ENCODE data around the gene SLC6A8.

DNA sequence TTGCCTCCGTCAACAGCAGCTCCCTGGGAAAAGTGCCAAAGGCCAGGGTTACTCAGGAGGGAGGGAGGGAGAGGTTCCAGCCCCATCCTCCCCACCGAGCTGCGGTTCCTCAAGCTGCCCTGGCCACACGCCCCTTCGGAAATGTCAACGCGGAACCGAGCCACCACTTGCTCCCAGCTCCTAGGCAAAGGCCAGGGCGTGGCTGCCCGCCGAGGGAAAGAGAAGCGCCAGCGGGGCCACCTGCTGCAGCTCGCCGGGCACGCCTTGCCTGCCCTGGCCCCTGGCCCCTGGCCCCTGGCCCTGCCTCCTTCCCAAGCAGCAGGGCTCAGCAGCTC is 15.3 kb downstream of the SLC6A8 start:
- TF ChIP-seq, protein P1, sequence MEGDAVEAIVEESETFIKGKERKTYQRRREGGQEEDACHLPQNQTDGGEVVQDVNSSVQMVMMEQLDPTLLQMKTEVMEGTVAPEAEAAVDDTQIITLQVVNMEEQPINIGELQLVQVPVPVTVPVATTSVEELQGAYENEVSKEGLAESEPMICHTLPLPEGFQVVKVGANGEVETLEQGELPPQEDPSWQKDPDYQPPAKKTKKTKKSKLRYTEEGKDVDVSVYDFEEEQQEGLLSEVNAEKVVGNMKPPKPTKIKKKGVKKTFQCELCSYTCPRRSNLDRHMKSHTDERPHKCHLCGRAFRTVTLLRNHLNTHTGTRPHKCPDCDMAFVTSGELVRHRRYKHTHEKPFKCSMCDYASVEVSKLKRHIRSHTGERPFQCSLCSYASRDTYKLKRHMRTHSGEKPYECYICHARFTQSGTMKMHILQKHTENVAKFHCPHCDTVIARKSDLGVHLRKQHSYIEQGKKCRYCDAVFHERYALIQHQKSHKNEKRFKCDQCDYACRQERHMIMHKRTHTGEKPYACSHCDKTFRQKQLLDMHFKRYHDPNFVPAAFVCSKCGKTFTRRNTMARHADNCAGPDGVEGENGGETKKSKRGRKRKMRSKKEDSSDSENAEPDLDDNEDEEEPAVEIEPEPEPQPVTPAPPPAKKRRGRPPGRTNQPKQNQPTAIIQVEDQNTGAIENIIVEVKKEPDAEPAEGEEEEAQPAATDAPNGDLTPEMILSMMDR (IDR thresholded peaks at IDR 0.05), result no peak
- TF ChIP-seq POLR2AphosphoS5 (IDR thresholded peaks at IDR 0.05) (no peak), POLR2A (IDR thresholded peaks at IDR 0.05) (no peak), EP300 (IDR thresholded peaks at IDR 0.05) (no peak)
